ENCODE measurements around the gene ILF2.

Gene ILF2

DNA sequence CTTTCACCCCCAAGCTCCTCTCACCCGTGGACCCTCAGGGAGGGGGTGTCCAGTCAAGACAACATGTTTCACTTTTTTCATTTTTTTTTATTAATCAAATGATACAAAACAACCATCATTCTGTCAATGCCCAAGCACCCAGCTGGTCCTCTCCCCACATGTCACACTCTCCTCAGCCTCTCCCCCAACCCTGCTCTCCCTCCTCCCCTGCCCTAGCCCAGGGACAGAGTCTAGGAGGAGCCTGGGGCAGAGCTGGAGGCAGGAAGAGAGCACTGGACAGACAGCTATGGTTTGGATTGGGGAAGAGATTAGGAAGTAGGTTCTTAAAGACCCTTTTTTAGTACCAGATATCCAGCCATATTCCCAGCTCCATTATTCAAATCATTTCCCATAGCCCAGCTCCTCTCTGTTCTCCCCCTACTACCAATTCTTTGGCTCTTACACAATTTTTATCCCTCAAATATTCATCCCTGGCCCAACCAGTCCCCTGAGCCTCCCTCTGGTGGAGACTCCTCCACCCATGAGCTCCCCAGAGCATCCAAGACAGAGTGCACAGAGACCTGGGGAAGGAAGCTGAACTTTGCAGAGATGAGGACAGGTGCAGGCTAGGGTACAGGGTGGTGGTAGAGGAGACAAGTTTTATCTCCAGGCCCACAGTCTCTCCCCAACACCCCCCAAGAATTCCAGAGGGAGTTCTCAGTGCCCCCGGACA lies 56.4 kb downstream of the ILF2 start:
- POLR2A ChIA-PET: no interaction called here
- no peak for TF ChIP-seq CTCF (IDR thresholded peaks at IDR 0.05; ENCODE audit: control extremely low read depth, extremely low read depth, low read depth, missing control alignments)
- CTCF ChIA-PET: interaction anchor here (1.1 to 9.1 kb wide), 9 partner anchors 9 to 373 kb away, joined by 4 to 136 read pairs (median 5); partner anchors contain the start of genes S100A1, S100A13 and S100A4
- peak; percentile 8 for DNase-seq (ENCODE audit: extremely low spot score)

DNA sequence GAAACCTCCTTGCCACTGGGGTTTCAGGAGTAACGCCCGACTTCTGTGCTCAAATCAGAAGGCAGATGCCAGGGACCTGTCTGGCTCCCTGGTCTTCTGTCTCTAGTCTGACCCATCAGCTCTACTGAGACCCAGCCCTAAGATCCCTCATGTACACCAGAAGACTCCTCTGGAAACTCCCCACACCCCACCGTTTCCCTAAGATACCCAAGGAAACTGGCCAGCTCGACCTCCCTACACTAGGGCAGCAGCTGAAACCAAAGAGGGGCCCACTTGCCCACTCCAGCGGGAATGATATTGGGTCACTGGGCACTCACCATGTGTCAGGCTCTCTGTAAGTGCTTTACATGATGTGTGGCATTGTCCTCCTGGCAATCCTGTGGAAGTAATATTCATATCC lies 57.4 kb downstream of the ILF2 start:
- ChIA-PET POLR2A (no interaction called here), CTCF (interaction anchor here (3.2 to 9.1 kb wide), 2 partner anchors 14 to 43 kb away, joined by 16 to 136 read pairs; partner anchors contain the start of genes S100A1 and S100A13)
- no peak for TF ChIP-seq CTCF (IDR thresholded peaks at IDR 0.05; ENCODE audit: control extremely low read depth, extremely low read depth, low read depth, missing control alignments)
- peak; percentile 12 for DNase-seq (ENCODE audit: extremely low spot score)

DNA sequence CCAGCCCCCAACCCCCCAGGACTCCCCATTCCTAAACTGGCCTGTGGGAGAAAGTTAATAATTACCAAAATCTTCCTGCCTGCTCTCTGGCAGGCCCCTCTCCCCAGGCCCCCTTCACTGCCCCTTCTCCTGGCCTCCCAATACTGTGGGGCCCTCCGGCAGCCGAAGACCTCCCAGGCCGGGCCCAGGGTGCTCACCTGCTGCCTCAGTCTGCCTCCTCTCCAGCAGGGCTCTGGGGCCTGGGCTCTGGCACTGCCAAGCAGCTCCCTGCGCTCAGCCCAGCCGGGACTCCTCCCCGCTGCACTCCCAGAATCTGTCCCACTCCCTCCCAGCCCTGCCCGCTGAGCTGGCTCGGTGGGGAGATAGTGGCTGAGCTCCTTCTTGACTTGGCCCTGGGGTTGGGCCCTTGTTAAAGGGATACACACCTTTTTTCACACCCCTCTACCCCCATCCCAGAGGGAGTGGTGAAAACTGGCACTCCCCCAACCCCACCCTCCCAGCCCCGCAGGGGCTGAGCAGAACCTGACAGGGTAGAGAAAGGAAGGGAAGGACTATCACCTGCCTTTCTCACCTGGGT lies 58.0 kb downstream of the ILF2 start, which contains the start of gene S100A16:
Gene S100A16 (minus strand): TSS at position 383 of the 577 bp plus-strand sequence. CDS start 4,986 bp downstream, outside the sequence.
- no peak for TF ChIP-seq CTCF (IDR thresholded peaks at IDR 0.05; ENCODE audit: control extremely low read depth, extremely low read depth, low read depth, missing control alignments)
- CTCF ChIA-PET: interaction anchor here (3.2 to 9.1 kb wide), 2 partner anchors 14 to 42 kb away, joined by 16 to 136 read pairs; partner anchors contain the start of genes S100A1 and S100A13
- POLR2A ChIA-PET: no interaction called here
- peak; percentile 17 for DNase-seq (ENCODE audit: extremely low spot score)

- ChIA-PET POLR2A (no interaction called here), CTCF (interaction anchor here (1.3 to 9.1 kb wide), 3 partner anchors 15 to 41 kb away, joined by 4 to 136 read pairs (median 16); partner anchors contain the start of genes S100A1 and S100A13)
- TF ChIP-seq CTCF (IDR thresholded peaks at IDR 0.05; ENCODE audit: control extremely low read depth, extremely low read depth, low read depth, missing control alignments): no peak
- DNase-seq (ENCODE audit: extremely low spot score): peak; percentile 16
These were observed 58.6 kb downstream of the ILF2 start for GRCh38 chr1:153612111-153612754.

All from GM10248 (cell line).